Measurements from ENCODE around the gene NAALADL2.

- TF ChIP-seq FOXK1 (CRISPR knock-in tag; IDR thresholded peaks at IDR 0.05; ENCODE audit: borderline replicate concordance, low read depth) (no peak), FOXA1 (IDR thresholded peaks at IDR 0.05) (no peak), FOXA1 (CRISPR knock-in tag; IDR thresholded peaks at IDR 0.05) (no peak), ATF2 (CRISPR knock-in tag; IDR thresholded peaks at IDR 0.05) (no peak), SPEN (CRISPR knock-in tag; IDR thresholded peaks at IDR 0.05; ENCODE audit: low read depth) (no peak), TBX3 (IDR thresholded peaks at IDR 0.05; ENCODE audit: borderline replicate concordance) (no peak), PHF20 (CRISPR knock-in tag; IDR thresholded peaks at IDR 0.05) (no peak), E2F1 (CRISPR knock-in tag; IDR thresholded peaks at IDR 0.05) (no peak), NFE2L2 (IDR thresholded peaks at IDR 0.05; ENCODE audit: low read length) (no peak), CTCF (CRISPR knock-in tag; IDR thresholded peaks at IDR 0.05) (no peak), PRDM4 (CRISPR knock-in tag; IDR thresholded peaks at IDR 0.05; ENCODE audit: borderline replicate concordance) (no peak), ZBTB37 (CRISPR knock-in tag; IDR thresholded peaks at IDR 0.05) (no peak), DNMT1 (CRISPR knock-in tag; IDR thresholded peaks at IDR 0.05) (no peak)
Measured at GRCh38 chr3:175656461-175656860, 797.3 kb downstream of the NAALADL2 start.
